22Rv1 (cell line): ENCODE results near the gene SPATA3.

Source experiments
- ZFX ChIP-seq: fragments of 450-650 bp; IDR thresholded peaks from 2 replicates; pipeline ENCODE4 v1.6.1; 2017; ENCODE audit warnings: antibody characterized with exemption, borderline replicate concordance
- TF ChIP-seq, protein P1 (sequence below): fragments of 450-650 bp; IDR thresholded peaks from 2 replicates; pipeline ENCODE4 v1.5.1; 2017; ENCODE audit warnings: mild to moderate bottlenecking

DNA sequence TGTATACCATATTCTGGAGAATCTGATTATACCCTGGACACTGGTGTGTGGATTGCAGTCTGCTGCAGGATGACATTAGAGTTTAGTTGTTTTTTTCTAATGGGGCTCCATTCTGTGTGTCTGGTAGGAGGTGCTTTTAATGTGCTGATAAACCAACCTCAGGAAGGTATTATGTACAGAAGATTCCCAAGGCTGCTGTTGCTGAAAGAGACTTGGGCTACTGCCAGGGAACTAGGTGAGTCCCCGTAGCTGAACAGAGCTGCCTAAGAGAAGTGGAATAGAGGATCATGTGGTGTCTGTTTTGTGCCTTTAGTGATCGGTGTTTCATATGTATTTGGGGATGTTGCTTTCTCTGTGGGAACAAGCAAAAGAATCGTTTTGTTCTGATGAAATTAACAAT, 16.5 kb downstream of the SPATA3 start:
- TF ChIP-seq, protein P1, sequence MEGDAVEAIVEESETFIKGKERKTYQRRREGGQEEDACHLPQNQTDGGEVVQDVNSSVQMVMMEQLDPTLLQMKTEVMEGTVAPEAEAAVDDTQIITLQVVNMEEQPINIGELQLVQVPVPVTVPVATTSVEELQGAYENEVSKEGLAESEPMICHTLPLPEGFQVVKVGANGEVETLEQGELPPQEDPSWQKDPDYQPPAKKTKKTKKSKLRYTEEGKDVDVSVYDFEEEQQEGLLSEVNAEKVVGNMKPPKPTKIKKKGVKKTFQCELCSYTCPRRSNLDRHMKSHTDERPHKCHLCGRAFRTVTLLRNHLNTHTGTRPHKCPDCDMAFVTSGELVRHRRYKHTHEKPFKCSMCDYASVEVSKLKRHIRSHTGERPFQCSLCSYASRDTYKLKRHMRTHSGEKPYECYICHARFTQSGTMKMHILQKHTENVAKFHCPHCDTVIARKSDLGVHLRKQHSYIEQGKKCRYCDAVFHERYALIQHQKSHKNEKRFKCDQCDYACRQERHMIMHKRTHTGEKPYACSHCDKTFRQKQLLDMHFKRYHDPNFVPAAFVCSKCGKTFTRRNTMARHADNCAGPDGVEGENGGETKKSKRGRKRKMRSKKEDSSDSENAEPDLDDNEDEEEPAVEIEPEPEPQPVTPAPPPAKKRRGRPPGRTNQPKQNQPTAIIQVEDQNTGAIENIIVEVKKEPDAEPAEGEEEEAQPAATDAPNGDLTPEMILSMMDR = no peak
- no peak for TF ChIP-seq ZFX
